GM12891 (cell line): Measurements from ENCODE around the gene RARB.

Source experiments
- POLR2A ChIP-seq: IDR thresholded peaks from 2 replicates; pipeline ENCODE4 v1.6.1; 2011; ENCODE audit warnings: low read depth, low read length, control low read depth
- POLR2AphosphoS5 ChIP-seq: IDR thresholded peaks from 2 replicates; pipeline ENCODE4 v1.6.1; 2011; ENCODE audit warnings: low read depth, low read length, control low read depth
- SPI1 ChIP-seq: IDR thresholded peaks from 2 replicates; pipeline ENCODE4 v1.6.1; 2011; ENCODE audit warnings: low read depth, low read length, control low read depth
- TAF1 ChIP-seq: IDR thresholded peaks from 2 replicates; pipeline ENCODE4 v1.6.1; 2011; ENCODE audit warnings: low read depth, low read length, control low read depth

DNA sequence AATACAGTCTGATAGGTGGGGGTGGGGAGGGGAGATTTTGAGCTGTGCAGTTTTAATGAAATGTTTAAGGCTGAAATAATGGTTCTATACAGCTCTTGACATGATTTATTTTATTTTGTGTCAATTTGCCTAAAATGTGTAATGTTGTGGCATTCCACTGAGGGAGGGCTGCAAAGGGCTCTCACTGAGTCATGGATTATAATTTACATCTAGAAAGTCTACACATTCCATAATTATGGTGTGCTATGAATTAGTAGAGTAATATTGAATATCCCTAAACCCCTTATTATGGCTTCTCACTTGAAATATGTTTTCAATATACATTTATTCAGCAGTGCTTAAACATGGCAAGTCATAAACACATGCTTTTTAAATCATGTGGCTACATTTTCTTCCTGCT, 103.9 kb downstream of the RARB start:
- TF ChIP-seq POLR2AphosphoS5 (no peak), POLR2A (no peak), SPI1 (no peak), TAF1 (no peak)
